ENCODE measurements around the gene MTFP1. TPM values are rescaled to one million over a fixed set of nuclear protein-coding genes. Genes with fewer than 3 reads are reported as not detected.
A peak's percentile ranks its signal among the peaks of the same experiment; 100 is the strongest.

The MTFP1 gene
- total RNA-seq, 1 donor from 2014 or later: 20.6 TPM

- Mint-ChIP-seq H3K9me3 (no peaks in the 10 kb centered on the region), H3K4me3 (no peak overlapping the region), H3K36me3 (peaks cover 17% of the 10 kb centered on the region), H3K27me3 (no peaks in the 10 kb centered on the region), H3K27ac (no peak overlapping the region), H3K4me1 (ENCODE audit: unreplicated experiment) (peaks cover 7% of the 10 kb centered on the region)
- TF ChIP-seq CTCF (conservative IDR thresholded peaks at IDR 0.05): no peak
- DNase-seq (ENCODE audit: extremely low spot score, unreplicated experiment): no peak
These were observed 11.6 kb upstream of the MTFP1 start for GRCh38 chr22:30413745-30414524.

DNA sequence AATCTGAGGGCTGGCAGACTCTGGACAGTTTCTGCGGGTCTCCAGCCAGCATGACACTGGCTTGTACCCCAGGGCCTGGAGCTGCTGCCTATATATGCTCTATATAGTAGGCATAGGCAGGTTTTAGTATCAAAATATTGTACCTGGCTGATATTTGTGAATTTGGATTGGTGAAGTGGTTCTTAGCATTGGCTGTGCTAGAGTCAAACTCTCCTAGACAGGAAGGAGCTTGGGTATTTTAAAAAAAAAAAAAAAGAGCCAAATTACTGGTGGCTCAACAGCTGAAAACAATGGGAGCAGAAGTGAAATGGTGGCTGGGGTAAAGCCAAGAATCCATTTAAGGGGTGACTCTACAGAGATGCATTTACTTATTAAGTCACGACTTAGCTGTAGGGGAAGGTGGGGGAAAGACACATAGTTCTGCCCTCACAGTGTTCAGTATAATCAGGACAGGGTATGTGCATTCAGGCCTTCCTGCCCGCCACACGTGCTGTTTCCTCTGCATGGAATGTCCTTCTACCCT is 11.0 kb upstream of the MTFP1 start:
- no peak overlapping the region for H3K27ac Mint-ChIP-seq
- no peak overlapping the region for H3K4me3 Mint-ChIP-seq
- peaks cover 7% of the 10 kb centered on the region for H3K4me1 Mint-ChIP-seq (ENCODE audit: unreplicated experiment)
- no peak for DNase-seq (ENCODE audit: extremely low spot score, unreplicated experiment)
- H3K27me3 Mint-ChIP-seq: no peaks in the 10 kb centered on the region
- no peak for TF ChIP-seq CTCF (conservative IDR thresholded peaks at IDR 0.05)
- H3K36me3 Mint-ChIP-seq: peaks cover 17% of the 10 kb centered on the region
- H3K9me3 Mint-ChIP-seq: no peaks in the 10 kb centered on the region

DNA sequence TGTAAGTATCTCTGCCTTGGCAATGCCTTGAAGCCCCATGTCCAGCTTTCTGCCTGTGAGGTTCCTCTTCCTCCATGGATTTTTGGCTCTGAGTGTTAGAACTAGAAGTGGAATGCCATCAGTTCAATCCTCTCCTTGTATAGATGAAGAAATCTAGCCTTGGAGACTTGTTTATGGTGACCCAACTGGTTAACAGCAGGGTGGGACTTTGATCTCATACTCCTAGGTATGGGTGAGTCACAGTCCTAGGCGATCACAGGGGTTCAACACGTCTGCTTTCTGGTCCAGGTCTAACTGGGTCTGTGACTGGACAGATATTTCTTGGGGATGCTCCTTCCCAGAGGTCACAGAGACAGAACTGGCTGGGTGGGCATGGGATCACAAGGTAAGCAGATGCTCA is 9.2 kb upstream of the MTFP1 start:
- Mint-ChIP-seq H3K27ac (no peak overlapping the region), H3K36me3 (peaks cover 17% of the 10 kb centered on the region), H3K4me1 (ENCODE audit: unreplicated experiment) (peaks cover 17% of the 10 kb centered on the region), H3K4me3 (no peak overlapping the region), H3K9me3 (no peaks in the 10 kb centered on the region), H3K27me3 (no peaks in the 10 kb centered on the region)
- no peak for TF ChIP-seq CTCF (conservative IDR thresholded peaks at IDR 0.05)
- DNase-seq (ENCODE audit: extremely low spot score, unreplicated experiment): no peak

- no peaks in the 10 kb centered on the region for H3K9me3 Mint-ChIP-seq
- DNase-seq (ENCODE audit: extremely low spot score, unreplicated experiment): no peak
- no peak overlapping the region for H3K4me3 Mint-ChIP-seq
- H3K4me1 Mint-ChIP-seq (ENCODE audit: unreplicated experiment): peaks cover 21% of the 10 kb centered on the region
- H3K27me3 Mint-ChIP-seq: no peaks in the 10 kb centered on the region
- peaks cover 17% of the 10 kb centered on the region for H3K36me3 Mint-ChIP-seq
- H3K27ac Mint-ChIP-seq: no peak overlapping the region
- TF ChIP-seq CTCF (conservative IDR thresholded peaks at IDR 0.05): no peak
These were observed 8.7 kb upstream of the MTFP1 start for GRCh38 chr22:30416837-30417236.

DNA sequence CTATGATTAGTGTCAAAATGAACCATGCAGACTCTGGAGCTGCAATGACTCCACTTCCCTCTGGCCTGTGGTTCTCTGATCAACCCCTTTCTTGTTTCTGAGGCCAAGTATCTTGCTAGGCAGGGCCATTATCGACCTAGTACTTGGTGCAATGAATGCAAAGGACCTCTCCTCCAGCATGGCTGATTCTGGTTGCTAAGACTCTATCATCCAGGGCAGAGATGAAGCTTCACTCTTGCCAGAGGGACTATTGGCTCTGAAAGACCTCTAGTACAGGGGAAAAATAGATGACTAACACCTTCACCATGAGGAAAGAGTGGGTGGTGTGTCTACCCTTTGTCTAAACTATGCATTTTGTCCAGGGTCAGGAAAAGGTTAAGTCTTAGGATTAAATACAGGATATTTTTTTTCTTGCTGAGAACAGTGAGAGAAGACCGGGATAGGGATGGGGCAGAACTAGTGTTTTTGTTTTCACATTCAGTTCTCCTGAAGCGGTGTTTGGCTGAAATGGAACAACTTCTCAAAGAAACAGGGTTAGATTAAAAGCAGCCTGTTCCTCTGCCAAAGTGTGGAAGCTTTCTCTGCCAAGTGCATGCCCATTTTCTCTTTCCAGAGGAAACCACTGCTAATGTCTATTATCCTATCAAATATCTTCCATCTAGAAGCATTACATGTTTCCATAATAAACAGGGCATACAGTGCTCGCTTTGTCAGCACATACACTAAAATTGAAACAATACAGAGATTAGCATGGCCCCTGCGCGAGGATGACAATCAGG is 5.0 kb upstream of the MTFP1 start:
- Mint-ChIP-seq H3K4me1 (ENCODE audit: unreplicated experiment) (peaks cover 29% of the 10 kb centered on the region), H3K27ac (peak overlapping the region; percentile 24), H3K27me3 (no peaks in the 10 kb centered on the region), H3K4me3 (no peak overlapping the region), H3K9me3 (no peaks in the 10 kb centered on the region), H3K36me3 (peaks cover 14% of the 10 kb centered on the region)
- no peak for TF ChIP-seq CTCF (conservative IDR thresholded peaks at IDR 0.05)
- no peak for DNase-seq (ENCODE audit: extremely low spot score, unreplicated experiment)

All from type B pancreatic cell (in vitro differentiated cells).